HEK293T (cell line): Measurements from ENCODE around the gene NID1.

Experiments used
- ARNT ChIP-seq: fragments of 450-650 bp; IDR thresholded peaks from 2 replicates; pipeline ENCODE4 v1.6.1; 2017; ENCODE audit warnings: mild to moderate bottlenecking
- BHLHE40 ChIP-seq: fragments of 450-650 bp; IDR thresholded peaks from 2 replicates; pipeline ENCODE4 v1.6.1; 2016; ENCODE audit warnings: mild to moderate bottlenecking, moderate library complexity, borderline replicate concordance
- CTBP1 ChIP-seq: fragments of 450-650 bp; IDR thresholded peaks from 2 replicates; pipeline ENCODE4 v1.6.1; 2016; ENCODE audit warnings: borderline replicate concordance
- ELF4 ChIP-seq: fragments of 450-650 bp; IDR thresholded peaks from 2 replicates; pipeline ENCODE4 v1.6.1; 2017; ENCODE audit warnings: antibody characterized with exemption
- FOXA1 ChIP-seq: fragments of 450-650 bp; IDR thresholded peaks from 2 replicates; pipeline ENCODE4 v1.6.1; 2016; ENCODE audit warnings: mild to moderate bottlenecking
- FOXK2 ChIP-seq: fragments of 450-650 bp; IDR thresholded peaks from 2 replicates; pipeline ENCODE4 v1.6.1; 2016; ENCODE audit warnings: mild to moderate bottlenecking
- FOXM1 ChIP-seq: fragments of 450-650 bp; IDR thresholded peaks from 2 replicates; pipeline ENCODE4 v1.6.1; 2017; ENCODE audit warnings: mild to moderate bottlenecking, borderline replicate concordance
- HDGF ChIP-seq: fragments of 450-650 bp; IDR thresholded peaks from 2 replicates; pipeline ENCODE4 v1.6.1; 2017; ENCODE audit warnings: antibody characterized with exemption, borderline replicate concordance
- NFRKB ChIP-seq: fragments of 450-650 bp; IDR thresholded peaks from 2 replicates; pipeline ENCODE4 v1.6.1; 2016; ENCODE audit warnings: mild to moderate bottlenecking, moderate library complexity
- SUZ12 ChIP-seq: fragments of 450-650 bp; IDR thresholded peaks from 2 replicates; pipeline ENCODE4 v1.6.1; 2016; ENCODE audit warnings: mild to moderate bottlenecking
- TARDBP ChIP-seq: fragments of 450-650 bp; IDR thresholded peaks from 2 replicates; pipeline ENCODE4 v1.6.1; 2016
- ZNF384 ChIP-seq: fragments of 450-650 bp; IDR thresholded peaks from 2 replicates; pipeline ENCODE4 v1.6.1; 2016
- TF ChIP-seq, protein P1 (sequence below): fragments of 450-650 bp; IDR thresholded peaks from 2 replicates; pipeline ENCODE4 v1.6.1; 2016

GRCh38 chr1:236064674-236065508 lies at the start of gene NID1:
- 0 out of 2 replicates have a peak, but pooled peaks have one; percentile 26 for TF ChIP-seq FOXM1
- no peak for TF ChIP-seq ARNT
- TF ChIP-seq TARDBP = no peak
- no peak for TF ChIP-seq FOXA1
- TF ChIP-seq BHLHE40 = no peak
- no peak for TF ChIP-seq NFRKB
- TF ChIP-seq ELF4 = no peak
- TF ChIP-seq SUZ12 = no peak
- no peak for TF ChIP-seq FOXK2
- TF ChIP-seq CTBP1 = no peak
- no peak for TF ChIP-seq ZNF384
- peak; percentile 90; the same call in 1 of the 2 replicates for TF ChIP-seq HDGF
- TF ChIP-seq, protein P1, sequence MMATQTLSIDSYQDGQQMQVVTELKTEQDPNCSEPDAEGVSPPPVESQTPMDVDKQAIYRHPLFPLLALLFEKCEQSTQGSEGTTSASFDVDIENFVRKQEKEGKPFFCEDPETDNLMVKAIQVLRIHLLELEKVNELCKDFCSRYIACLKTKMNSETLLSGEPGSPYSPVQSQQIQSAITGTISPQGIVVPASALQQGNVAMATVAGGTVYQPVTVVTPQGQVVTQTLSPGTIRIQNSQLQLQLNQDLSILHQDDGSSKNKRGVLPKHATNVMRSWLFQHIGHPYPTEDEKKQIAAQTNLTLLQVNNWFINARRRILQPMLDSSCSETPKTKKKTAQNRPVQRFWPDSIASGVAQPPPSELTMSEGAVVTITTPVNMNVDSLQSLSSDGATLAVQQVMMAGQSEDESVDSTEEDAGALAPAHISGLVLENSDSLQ = no peak
